Lower leg skin (tissue), 3 donors: ENCODE measurements around the gene ATXN7L3.

Experiments used
- POLR2A ChIP-seq, 2 donors: fragments of 450-650 bp; IDR thresholded peaks; one replicate each; pipeline ENCODE4 v1.6.1; 2016 to 2017; ENCODE audit warnings: antibody characterized with exemption in 2 of 2, mild to moderate bottlenecking in 1 of 2, moderate library complexity in 1 of 2
- TF ChIP-seq, protein P1 (sequence below), 3 donors: fragments of 450-650 bp; IDR thresholded peaks; one replicate each; pipeline ENCODE4 v1.5.1; 2016; ENCODE audit warnings: antibody characterized with exemption in 3 of 3, mild to moderate bottlenecking in 3 of 3, moderate library complexity in 2 of 3

DNA sequence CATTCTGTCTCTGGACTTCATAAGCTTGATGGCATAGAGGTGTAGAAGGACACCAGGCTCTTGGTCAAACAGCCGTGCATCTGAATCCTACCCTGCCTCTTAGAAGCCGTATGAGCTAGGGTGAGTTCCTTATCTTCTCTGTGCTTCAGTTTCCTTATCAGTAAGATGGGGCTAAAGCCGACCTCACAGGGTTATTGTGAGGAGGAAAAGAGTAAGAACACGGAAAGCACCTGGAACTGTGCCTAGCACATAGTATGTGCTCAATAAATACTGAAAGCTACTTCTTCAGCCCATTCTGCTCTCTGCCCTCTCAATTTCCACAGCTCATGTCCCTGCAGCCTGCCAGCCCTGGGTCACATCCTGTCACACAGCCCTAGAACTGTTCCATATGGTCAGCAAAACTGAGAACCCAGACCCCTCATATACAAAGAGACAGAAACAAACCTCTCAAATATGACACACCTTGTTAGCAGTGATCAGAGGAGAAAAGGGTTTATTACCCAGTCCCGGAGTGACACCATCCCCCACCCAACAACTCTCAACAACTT, 36.8 kb upstream of the ATXN7L3 start:
- TF ChIP-seq, protein P1, sequence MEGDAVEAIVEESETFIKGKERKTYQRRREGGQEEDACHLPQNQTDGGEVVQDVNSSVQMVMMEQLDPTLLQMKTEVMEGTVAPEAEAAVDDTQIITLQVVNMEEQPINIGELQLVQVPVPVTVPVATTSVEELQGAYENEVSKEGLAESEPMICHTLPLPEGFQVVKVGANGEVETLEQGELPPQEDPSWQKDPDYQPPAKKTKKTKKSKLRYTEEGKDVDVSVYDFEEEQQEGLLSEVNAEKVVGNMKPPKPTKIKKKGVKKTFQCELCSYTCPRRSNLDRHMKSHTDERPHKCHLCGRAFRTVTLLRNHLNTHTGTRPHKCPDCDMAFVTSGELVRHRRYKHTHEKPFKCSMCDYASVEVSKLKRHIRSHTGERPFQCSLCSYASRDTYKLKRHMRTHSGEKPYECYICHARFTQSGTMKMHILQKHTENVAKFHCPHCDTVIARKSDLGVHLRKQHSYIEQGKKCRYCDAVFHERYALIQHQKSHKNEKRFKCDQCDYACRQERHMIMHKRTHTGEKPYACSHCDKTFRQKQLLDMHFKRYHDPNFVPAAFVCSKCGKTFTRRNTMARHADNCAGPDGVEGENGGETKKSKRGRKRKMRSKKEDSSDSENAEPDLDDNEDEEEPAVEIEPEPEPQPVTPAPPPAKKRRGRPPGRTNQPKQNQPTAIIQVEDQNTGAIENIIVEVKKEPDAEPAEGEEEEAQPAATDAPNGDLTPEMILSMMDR (IDR thresholded peaks at IDR 0.05), result no peak
- no peak for TF ChIP-seq POLR2A (IDR thresholded peaks at IDR 0.05)
